Measurements from ENCODE around the gene PTPRN2. TPM values are rescaled to one million over a fixed set of nuclear protein-coding genes. Genes with fewer than 3 reads are reported as not detected.

Gene PTPRN2
- total and polyA plus RNA-seq, 9 of the 15 experiments (the other 6 are each of a cell fraction or from before 2014, with no cell fraction given), result not detected

DNA sequence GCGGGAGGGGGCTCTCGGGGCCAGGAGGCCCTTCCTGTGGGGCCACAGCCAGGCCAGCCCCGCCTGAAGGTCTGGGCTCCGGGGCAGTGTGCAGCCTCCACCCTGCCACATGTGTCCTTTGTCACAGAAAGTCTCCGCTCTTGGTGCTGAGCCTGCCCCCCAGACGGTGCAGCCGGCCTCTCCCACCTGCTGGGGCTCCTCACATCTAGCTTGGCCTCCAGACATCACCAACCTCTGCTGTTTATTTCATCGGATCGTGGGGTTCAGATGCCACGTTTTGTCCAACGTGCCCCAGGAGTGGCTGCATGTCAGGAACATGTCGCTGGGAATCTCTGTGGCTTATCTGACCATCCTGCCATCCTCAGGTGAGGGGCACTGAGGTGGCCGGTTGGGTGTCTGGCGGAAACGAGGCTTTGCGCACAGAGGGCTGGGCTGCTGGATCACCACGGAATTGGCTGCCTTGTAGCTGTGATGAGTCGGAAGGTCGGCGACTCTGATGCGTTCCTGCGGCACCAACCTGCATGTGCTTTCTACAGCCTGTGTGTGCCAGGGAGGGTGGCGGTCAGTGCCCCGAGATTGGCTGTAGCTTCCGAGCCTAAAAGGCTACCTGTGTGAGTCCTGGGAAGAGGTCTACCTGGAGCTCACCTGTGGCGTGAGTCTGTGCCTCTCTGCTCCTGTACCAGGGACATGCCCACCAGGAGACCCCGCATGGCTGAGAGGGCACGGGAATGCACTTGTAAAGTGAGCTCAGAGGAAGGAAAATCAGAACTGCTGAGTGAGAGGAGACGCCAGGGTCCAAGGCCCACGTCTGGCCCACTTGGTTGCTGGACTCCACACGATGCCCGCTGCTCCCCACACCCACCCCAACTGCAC lies 934.4 kb downstream of the PTPRN2 start:
- DNase-seq (ENCODE audit: extremely low read depth in 1 of 4, low spot score in 3 of 4) (no peak), FAIRE-seq (no peak), ATAC-seq (no peak)
- peaks cover 22% of the 10 kb centered on the region; the same call in 1 of the 2 replicates for H4K20me1 ChIP-seq (replicated peaks; ENCODE audit: control insufficient read depth, insufficient read depth, low read length)
- H3K4me2 ChIP-seq (ENCODE audit: insufficient read depth, low read length), result no peak overlapping the region
- ChIA-PET POLR2A (interaction anchor here (0.6 kb wide), 1 partner anchor 17 kb away, joined by 3 read pairs; no protein-coding TSS in a partner anchor), CTCF (ENCODE audit: low intra/inter-chr PET ratio) (no interaction called here)
- intact Hi-C loops (cut with micrococcal nuclease) (no loop called here), in situ Hi-C loops (cut with MboI) (no loop called here)
- H3K9me1 ChIP-seq (ENCODE audit: control insufficient read depth, insufficient read depth, low read length), result no peaks in the 10 kb centered on the region
- H3K27ac ChIP-seq (ENCODE audit: extremely low read depth, low read depth, low read length), result no peak overlapping the region; the same call in 2 of the 3 replicates
- peaks cover 52 to 78% of the 10 kb centered on the region in 2 experiments for H3K27me3 ChIP-seq (ENCODE audit: control insufficient read depth in 2 of 2, insufficient read depth in 2 of 2, low read length in 2 of 2)
- no TSS peak for BruUV-seq (replicated peaks)
- H3K36me3 ChIP-seq (ENCODE audit: control insufficient read depth, insufficient read depth, low read length), result no peaks in the 10 kb centered on the region
- H2AFZ ChIP-seq (ENCODE audit: low read depth, low read length), result no peak overlapping the region
- H3K4me1 ChIP-seq (replicated peaks in 1 of 2; ENCODE audit: control insufficient read depth in 2 of 2, insufficient read depth in 2 of 2, low read length in 2 of 2), result peaks cover 0 to 14% of the 10 kb centered on the region in 2 experiments; a peak in 1 of 5 replicates
- H3K9me3 ChIP-seq (replicated peaks; ENCODE audit: control insufficient read depth, insufficient read depth, low read depth, low read length), result peaks cover 3% of the 10 kb centered on the region; the same call in 1 of the 2 replicates
- H3K9ac ChIP-seq (ENCODE audit: insufficient read depth in 1 of 2, low read depth in 2 of 2, low read length in 2 of 2), result no peak overlapping the region
- no peaks in the 10 kb centered on the region for H3K79me2 ChIP-seq (ENCODE audit: control insufficient read depth, insufficient read depth, low read length)
- no peak overlapping the region for H3K4me3 ChIP-seq
- WGBS (ENCODE audit: insufficient coverage, low coverage, missing lambda C conversion rate), result 2% methylated on average over 30 of the region's 32 CpGs
- TF ChIP-seq RBM14 (IDR thresholded peaks at IDR 0.05; ENCODE audit: borderline replicate concordance, insufficient read depth, low read depth, low read length), result no peak
- no peak for TF ChIP-seq HINFP (tag; conservative IDR thresholded peaks at IDR 0.05; ENCODE audit: low read depth)
- no peak for TF ChIP-seq NONO (IDR thresholded peaks at IDR 0.05; ENCODE audit: low read depth in 2 of 2, low read length in 1 of 2)
- TF ChIP-seq, protein P1, sequence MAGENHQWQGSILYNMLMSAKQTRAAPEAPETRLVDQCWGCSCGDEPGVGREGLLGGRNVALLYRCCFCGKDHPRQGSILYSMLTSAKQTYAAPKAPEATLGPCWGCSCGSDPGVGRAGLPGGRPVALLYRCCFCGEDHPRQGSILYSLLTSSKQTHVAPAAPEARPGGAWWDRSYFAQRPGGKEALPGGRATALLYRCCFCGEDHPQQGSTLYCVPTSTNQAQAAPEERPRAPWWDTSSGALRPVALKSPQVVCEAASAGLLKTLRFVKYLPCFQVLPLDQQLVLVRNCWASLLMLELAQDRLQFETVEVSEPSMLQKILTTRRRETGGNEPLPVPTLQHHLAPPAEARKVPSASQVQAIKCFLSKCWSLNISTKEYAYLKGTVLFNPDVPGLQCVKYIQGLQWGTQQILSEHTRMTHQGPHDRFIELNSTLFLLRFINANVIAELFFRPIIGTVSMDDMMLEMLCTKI (IDR thresholded peaks at IDR 0.05; ENCODE audit: partially characterized antibody), result no peak
- TF ChIP-seq, protein P2, sequence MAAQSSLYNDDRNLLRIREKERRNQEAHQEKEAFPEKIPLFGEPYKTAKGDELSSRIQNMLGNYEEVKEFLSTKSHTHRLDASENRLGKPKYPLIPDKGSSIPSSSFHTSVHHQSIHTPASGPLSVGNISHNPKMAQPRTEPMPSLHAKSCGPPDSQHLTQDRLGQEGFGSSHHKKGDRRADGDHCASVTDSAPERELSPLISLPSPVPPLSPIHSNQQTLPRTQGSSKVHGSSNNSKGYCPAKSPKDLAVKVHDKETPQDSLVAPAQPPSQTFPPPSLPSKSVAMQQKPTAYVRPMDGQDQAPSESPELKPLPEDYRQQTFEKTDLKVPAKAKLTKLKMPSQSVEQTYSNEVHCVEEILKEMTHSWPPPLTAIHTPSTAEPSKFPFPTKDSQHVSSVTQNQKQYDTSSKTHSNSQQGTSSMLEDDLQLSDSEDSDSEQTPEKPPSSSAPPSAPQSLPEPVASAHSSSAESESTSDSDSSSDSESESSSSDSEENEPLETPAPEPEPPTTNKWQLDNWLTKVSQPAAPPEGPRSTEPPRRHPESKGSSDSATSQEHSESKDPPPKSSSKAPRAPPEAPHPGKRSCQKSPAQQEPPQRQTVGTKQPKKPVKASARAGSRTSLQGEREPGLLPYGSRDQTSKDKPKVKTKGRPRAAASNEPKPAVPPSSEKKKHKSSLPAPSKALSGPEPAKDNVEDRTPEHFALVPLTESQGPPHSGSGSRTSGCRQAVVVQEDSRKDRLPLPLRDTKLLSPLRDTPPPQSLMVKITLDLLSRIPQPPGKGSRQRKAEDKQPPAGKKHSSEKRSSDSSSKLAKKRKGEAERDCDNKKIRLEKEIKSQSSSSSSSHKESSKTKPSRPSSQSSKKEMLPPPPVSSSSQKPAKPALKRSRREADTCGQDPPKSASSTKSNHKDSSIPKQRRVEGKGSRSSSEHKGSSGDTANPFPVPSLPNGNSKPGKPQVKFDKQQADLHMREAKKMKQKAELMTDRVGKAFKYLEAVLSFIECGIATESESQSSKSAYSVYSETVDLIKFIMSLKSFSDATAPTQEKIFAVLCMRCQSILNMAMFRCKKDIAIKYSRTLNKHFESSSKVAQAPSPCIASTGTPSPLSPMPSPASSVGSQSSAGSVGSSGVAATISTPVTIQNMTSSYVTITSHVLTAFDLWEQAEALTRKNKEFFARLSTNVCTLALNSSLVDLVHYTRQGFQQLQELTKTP (IDR thresholded peaks at IDR 0.05; ENCODE audit: low read depth in 1 of 2, partially characterized antibody in 2 of 2), result no peak
